HepG2 (cell line): ENCODE measurements around the gene GMPPA. TPM values are rescaled to one million over a fixed set of nuclear protein-coding genes. Genes with fewer than 3 reads are reported as not detected.

Experiments
- ATAD3A ChIP-seq: sonication (generic); formaldehyde crosslinking; IDR thresholded peaks from 2 replicates; pipeline ENCODE4 v1.4.0; 2020; ENCODE audit warnings: missing genetic modification reagents
- CC2D1A ChIP-seq: sonication (generic); formaldehyde crosslinking; IDR thresholded peaks from 2 replicates; pipeline ENCODE4 v1.8.1; 2023; ENCODE audit warnings: mild to moderate bottlenecking, missing genetic modification reagents
- EHMT2 ChIP-seq: fragments of 200-600 bp; sonication (generic); IDR thresholded peaks from 2 replicates; pipeline ENCODE4 v1.7.0; 2017; ENCODE audit warnings: antibody characterized with exemption, low read depth, low read length, borderline replicate concordance
- ELF3 ChIP-seq: IDR thresholded peaks from 2 replicates; pipeline ENCODE4 v1.6.1; 2016; ENCODE audit warnings: missing genetic modification reagents, missing compliant biosample characterization
- HES4 ChIP-seq: sonication (generic); formaldehyde crosslinking; IDR thresholded peaks from 2 replicates; pipeline ENCODE4 v1.9.0; 2021; ENCODE audit warnings: mild to moderate bottlenecking, missing genetic modification reagents, borderline replicate concordance
- HMGA1 ChIP-seq: sonication (generic); formaldehyde crosslinking; conservative IDR thresholded peaks from 2 replicates; pipeline ENCODE4 v1.4.0; 2020; ENCODE audit warnings: missing genetic modification reagents
- NCOA2 ChIP-seq: sonication (generic); formaldehyde crosslinking; IDR thresholded peaks from 2 replicates; pipeline ENCODE4 v1.8.0; 2022; ENCODE audit warnings: inconsistent platforms
- NR2F2 ChIP-seq: IDR thresholded peaks from 2 replicates; pipeline ENCODE4 v1.6.1; 2012; ENCODE audit warnings: low read depth, inconsistent platforms, borderline replicate concordance
- RXRB ChIP-seq: IDR thresholded peaks from 2 replicates; pipeline ENCODE4 v1.6.1; 2016; ENCODE audit warnings: borderline replicate concordance, missing genetic modification reagents, missing compliant biosample characterization
- SATB2 ChIP-seq: sonication (generic); formaldehyde crosslinking; IDR thresholded peaks from 2 replicates; pipeline ENCODE4 v1.5.0; 2020; ENCODE audit warnings: missing genetic modification reagents
- SP5 ChIP-seq: IDR thresholded peaks from 2 replicates; pipeline ENCODE4 v1.6.1; 2016; ENCODE audit warnings: low read depth, borderline replicate concordance
- STAT5B ChIP-seq: sonication (generic); formaldehyde crosslinking; IDR thresholded peaks from 2 replicates; pipeline ENCODE4 v1.4.0; 2020; ENCODE audit warnings: missing genetic modification reagents
- TCF7L2 ChIP-seq: IDR thresholded peaks from 2 replicates; pipeline ENCODE4 v1.6.1; 2011; ENCODE audit warnings: mild to moderate bottlenecking, low read depth, low read length, moderate library complexity
- ZKSCAN8 ChIP-seq: IDR thresholded peaks from 2 replicates; pipeline ENCODE4 v1.6.1; 2016; ENCODE audit warnings: borderline replicate concordance, missing genetic modification reagents, missing compliant biosample characterization
- ZNF136 ChIP-seq: sonication (generic); formaldehyde crosslinking; IDR thresholded peaks from 2 replicates; pipeline ENCODE4 v1.8.1; 2022; ENCODE audit warnings: low read depth, mild to moderate bottlenecking, moderate library complexity, missing genetic modification reagents
- ZNF160 ChIP-seq: sonication (generic); formaldehyde crosslinking; IDR thresholded peaks from 2 replicates; pipeline ENCODE4 v1.8.0; 2022; ENCODE audit warnings: mild to moderate bottlenecking, inconsistent platforms, missing genetic modification reagents
- ZNF263 ChIP-seq: sonication (generic); formaldehyde crosslinking; IDR thresholded peaks from 2 replicates; pipeline ENCODE4 v1.4.0; 2020; ENCODE audit warnings: missing genetic modification reagents
- ZNF563 ChIP-seq: sonication (generic); formaldehyde crosslinking; IDR thresholded peaks from 2 replicates; pipeline ENCODE4 v1.8.0; 2022; ENCODE audit warnings: mild to moderate bottlenecking, moderate library complexity, missing genetic modification reagents
- polyA plus RNA-seq, 8 experiments: library from polyadenylated mRNA; depleted of rRNA in 3 of 8; stranded (reverse) in 7 of 8; unstranded in 1 of 8; fragments of >200 nt; fragmentation: Illumina TruSeq in 4 of 8; extraction: Trizol in 4 of 8; gene quantifications; 2 replicates each; pipeline versions ENCODE4 v1.2.1 to v1.2.3, GENCODE V29; 2011 to 2016; ENCODE audit warnings: low read depth in 4 of 8, missing spikeins in 1 of 8, mixed read lengths in 1 of 8; ENCODE audit not compliant: insufficient read depth in 1 of 8
- total RNA-seq, 5 experiments: library from RNA; depleted of rRNA; stranded (reverse); fragments of >200 nt; fragmentation: Illumina TruSeq; extraction: Trizol; gene quantifications; 2 replicates each; pipeline ENCODE4 v1.2.3, GENCODE V29; 2016; ENCODE audit warnings: low read depth in 1 of 5
- TF ChIP-seq, protein P1 (sequence below): fragments of 450-650 bp; IDR thresholded peaks from 2 replicates; pipeline ENCODE4 v1.6.1; 2016
- TF ChIP-seq, protein P2 (sequence below): sonication (generic); formaldehyde crosslinking; IDR thresholded peaks from 2 replicates; pipeline ENCODE4 v1.5.1; 2020; ENCODE audit warnings: mild to moderate bottlenecking, moderate library complexity, missing genetic modification reagents
- TF ChIP-seq, protein P3 (sequence below): sonication (generic); formaldehyde crosslinking; IDR thresholded peaks from 2 replicates; pipeline ENCODE4 v1.4.0; 2020; ENCODE audit warnings: mild to moderate bottlenecking, missing genetic modification reagents
- TF ChIP-seq, protein P4 (sequence below): sonication (generic); formaldehyde crosslinking; IDR thresholded peaks from 2 replicates; pipeline ENCODE4 v1.4.0; 2020; ENCODE audit warnings: mild to moderate bottlenecking, missing genetic modification reagents
- TF ChIP-seq, protein P5 (sequence below): sonication (generic); formaldehyde crosslinking; IDR thresholded peaks from 2 replicates; pipeline ENCODE4 v1.8.1; 2022; ENCODE audit warnings: mild to moderate bottlenecking, missing genetic modification reagents

The GMPPA gene
- total and polyA plus RNA-seq, 2 of the 13 experiments (the other 11 are each of a cell fraction or from before 2014, with no cell fraction given): 81.1 to 106 TPM

DNA sequence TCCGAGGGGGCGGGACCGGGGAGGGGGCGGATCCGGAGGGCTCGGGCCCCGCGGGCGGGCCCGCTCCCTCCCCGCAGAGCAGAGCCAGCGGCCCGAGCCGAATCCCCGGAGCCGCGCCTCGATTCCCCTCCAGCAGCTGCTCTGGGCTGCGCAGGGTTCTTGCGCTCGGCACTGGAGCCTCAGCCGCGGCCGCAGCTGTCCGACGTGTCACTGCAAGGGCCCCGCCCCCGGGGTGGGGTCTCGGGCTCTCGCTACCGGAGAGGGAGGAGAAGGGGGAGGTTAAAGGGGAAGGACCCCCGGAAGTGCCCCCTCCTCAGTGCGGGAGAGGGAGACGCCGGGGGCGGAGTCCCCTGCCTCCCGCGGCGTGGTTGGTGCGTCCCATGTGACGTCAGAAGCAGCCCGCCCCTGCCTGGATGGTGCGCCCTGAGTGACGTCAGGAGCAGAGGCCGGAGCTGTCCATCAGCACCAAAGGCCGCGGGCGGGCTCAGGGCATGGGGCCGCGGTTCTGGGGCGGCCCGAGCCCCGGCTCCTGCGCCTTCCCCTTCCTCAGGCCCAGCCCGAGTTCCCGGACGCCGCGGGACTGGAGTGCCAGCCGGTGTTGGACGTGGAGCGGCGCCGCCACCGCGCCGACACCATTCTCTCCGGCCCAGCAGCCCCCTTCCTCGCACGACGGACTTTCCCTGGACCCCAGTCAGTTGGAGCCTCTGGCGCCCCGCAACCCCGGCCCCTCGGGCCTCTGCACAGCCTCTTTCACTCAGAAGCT, 45.1 kb downstream of the GMPPA start, which contains the start of the genes CHPF and TMEM198 (continued):
- TF ChIP-seq, protein P1, sequence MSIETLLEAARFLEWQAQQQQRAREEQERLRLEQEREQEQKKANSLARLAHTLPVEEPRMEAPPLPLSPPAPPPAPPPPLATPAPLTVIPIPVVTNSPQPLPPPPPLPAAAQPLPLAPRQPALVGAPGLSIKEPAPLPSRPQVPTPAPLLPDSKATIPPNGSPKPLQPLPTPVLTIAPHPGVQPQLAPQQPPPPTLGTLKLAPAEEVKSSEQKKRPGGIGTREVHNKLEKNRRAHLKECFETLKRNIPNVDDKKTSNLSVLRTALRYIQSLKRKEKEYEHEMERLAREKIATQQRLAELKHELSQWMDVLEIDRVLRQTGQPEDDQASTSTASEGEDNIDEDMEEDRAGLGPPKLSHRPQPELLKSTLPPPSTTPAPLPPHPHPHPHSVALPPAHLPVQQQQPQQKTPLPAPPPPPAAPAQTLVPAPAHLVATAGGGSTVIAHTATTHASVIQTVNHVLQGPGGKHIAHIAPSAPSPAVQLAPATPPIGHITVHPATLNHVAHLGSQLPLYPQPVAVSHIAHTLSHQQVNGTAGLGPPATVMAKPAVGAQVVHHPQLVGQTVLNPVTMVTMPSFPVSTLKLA: peak; percentile 69
- TF ChIP-seq RXRB (peak; percentile 68), STAT5B (CRISPR knock-in tag) (peak; percentile 88; the same call in 1 of the 2 replicates), SATB2 (no peak; the same call in 1 of the 2 replicates), ZNF563 (CRISPR knock-in tag) (peak; percentile 83; the same call in 1 of the 2 replicates), ELF3 (peak; percentile 69), HES4 (CRISPR knock-in tag) (peak; percentile 71; the same call in 1 of the 2 replicates), NR2F2 (no peak), ZKSCAN8 (CRISPR knock-in tag) (peak; percentile 67; the same call in 1 of the 2 replicates), NCOA2 (CRISPR knock-in tag) (peak; percentile 61), CC2D1A (no peak), ZNF136 (CRISPR knock-in tag) (peak; percentile 97), TCF7L2 (no peak), ZNF263 (CRISPR knock-in tag) (peak; percentile 74), EHMT2 (peak; percentile 73; the same call in 1 of the 2 replicates), HMGA1 (CRISPR knock-in tag) (no peak), SP5 (CRISPR knock-in tag) (peak; percentile 95), ZNF160 (CRISPR knock-in tag) (no peak; the same call in none of the 2 replicates), ATAD3A (CRISPR knock-in tag) (peak; percentile 83)
- TF ChIP-seq, protein P2, sequence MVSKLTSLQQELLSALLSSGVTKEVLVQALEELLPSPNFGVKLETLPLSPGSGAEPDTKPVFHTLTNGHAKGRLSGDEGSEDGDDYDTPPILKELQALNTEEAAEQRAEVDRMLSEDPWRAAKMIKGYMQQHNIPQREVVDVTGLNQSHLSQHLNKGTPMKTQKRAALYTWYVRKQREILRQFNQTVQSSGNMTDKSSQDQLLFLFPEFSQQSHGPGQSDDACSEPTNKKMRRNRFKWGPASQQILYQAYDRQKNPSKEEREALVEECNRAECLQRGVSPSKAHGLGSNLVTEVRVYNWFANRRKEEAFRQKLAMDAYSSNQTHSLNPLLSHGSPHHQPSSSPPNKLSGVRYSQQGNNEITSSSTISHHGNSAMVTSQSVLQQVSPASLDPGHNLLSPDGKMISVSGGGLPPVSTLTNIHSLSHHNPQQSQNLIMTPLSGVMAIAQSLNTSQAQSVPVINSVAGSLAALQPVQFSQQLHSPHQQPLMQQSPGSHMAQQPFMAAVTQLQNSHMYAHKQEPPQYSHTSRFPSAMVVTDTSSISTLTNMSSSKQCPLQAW (CRISPR knock-in tag): peak; percentile 75
- TF ChIP-seq, protein P3, sequence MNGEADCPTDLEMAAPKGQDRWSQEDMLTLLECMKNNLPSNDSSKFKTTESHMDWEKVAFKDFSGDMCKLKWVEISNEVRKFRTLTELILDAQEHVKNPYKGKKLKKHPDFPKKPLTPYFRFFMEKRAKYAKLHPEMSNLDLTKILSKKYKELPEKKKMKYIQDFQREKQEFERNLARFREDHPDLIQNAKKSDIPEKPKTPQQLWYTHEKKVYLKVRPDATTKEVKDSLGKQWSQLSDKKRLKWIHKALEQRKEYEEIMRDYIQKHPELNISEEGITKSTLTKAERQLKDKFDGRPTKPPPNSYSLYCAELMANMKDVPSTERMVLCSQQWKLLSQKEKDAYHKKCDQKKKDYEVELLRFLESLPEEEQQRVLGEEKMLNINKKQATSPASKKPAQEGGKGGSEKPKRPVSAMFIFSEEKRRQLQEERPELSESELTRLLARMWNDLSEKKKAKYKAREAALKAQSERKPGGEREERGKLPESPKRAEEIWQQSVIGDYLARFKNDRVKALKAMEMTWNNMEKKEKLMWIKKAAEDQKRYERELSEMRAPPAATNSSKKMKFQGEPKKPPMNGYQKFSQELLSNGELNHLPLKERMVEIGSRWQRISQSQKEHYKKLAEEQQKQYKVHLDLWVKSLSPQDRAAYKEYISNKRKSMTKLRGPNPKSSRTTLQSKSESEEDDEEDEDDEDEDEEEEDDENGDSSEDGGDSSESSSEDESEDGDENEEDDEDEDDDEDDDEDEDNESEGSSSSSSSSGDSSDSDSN (CRISPR knock-in tag): peak; percentile 88
- TF ChIP-seq, protein P4, sequence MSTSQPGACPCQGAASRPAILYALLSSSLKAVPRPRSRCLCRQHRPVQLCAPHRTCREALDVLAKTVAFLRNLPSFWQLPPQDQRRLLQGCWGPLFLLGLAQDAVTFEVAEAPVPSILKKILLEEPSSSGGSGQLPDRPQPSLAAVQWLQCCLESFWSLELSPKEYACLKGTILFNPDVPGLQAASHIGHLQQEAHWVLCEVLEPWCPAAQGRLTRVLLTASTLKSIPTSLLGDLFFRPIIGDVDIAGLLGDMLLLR (CRISPR knock-in tag): peak; percentile 94; the same call in 1 of the 2 replicates
- TF ChIP-seq, protein P5, sequence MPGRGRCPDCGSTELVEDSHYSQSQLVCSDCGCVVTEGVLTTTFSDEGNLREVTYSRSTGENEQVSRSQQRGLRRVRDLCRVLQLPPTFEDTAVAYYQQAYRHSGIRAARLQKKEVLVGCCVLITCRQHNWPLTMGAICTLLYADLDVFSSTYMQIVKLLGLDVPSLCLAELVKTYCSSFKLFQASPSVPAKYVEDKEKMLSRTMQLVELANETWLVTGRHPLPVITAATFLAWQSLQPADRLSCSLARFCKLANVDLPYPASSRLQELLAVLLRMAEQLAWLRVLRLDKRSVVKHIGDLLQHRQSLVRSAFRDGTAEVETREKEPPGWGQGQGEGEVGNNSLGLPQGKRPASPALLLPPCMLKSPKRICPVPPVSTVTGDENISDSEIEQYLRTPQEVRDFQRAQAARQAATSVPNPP (CRISPR knock-in tag): peak; percentile 90; the same call in 1 of the 2 replicates
